ENCODE measurements around the gene MSL1. TPM values are rescaled to one million over a fixed set of nuclear protein-coding genes. Genes with fewer than 3 reads are reported as not detected.

Gene MSL1
- total RNA-seq, 1 experiment from 2014 or later, result 96.3 TPM

GRCh38 chr17:40129498-40129897 is 7.7 kb downstream of the MSL1 start:
- ATAC-seq (no peak), DNase-seq (ENCODE audit: low read depth, low spot score) (no peak)
- ChIA-PET POLR2A (no interaction called here), CTCF (no interaction called here)
- TSS peak; percentile 41 for BruUV-seq (replicated peaks)
- H3K4me1 ChIP-seq (ENCODE audit: control insufficient read depth, insufficient read depth, low read length), result peaks cover 9% of the 10 kb centered on the region
- intact Hi-C loops (cut with micrococcal nuclease; ENCODE audit: unreplicated experiment), result no loop called here
- H3K27me3 ChIP-seq (ENCODE audit: control insufficient read depth, insufficient read depth, low read length), result no peaks in the 10 kb centered on the region
- H3K27ac ChIP-seq (ENCODE audit: low read length), result no peak overlapping the region
- H3K9me3 ChIP-seq (ENCODE audit: control insufficient read depth, insufficient read depth, low read depth, low read length), result no peaks in the 10 kb centered on the region
- H3K36me3 ChIP-seq (ENCODE audit: control insufficient read depth, insufficient read depth, low read length), result peaks cover 48% of the 10 kb centered on the region
- in situ Hi-C loops (cut with HindIII; ENCODE audit: low pct_unique_long_range_greater_than_20kb, low sequenced_read_pairs), result no loop called here
- TF ChIP-seq POLR2AphosphoS5 (IDR thresholded peaks at IDR 0.05; ENCODE audit: low read depth, low read length), result peak; percentile 33; the same call in 1 of the 2 replicates
- no peak for TF ChIP-seq SIN3A (IDR thresholded peaks at IDR 0.05; ENCODE audit: borderline replicate concordance, insufficient read depth, low read depth, low read length)
- H3K4me3 ChIP-seq (ENCODE audit: low read depth in 2 of 2, low read length in 2 of 2), result no peak overlapping the region

- ATAC-seq, result no peak
- peaks cover 53% of the 10 kb centered on the region for H3K36me3 ChIP-seq (ENCODE audit: control insufficient read depth, insufficient read depth, low read length)
- no TSS peak for BruUV-seq (replicated peaks)
- H3K4me1 ChIP-seq (ENCODE audit: control insufficient read depth, insufficient read depth, low read length), result no peaks in the 10 kb centered on the region
- POLR2A ChIA-PET, result no interaction called here
- no peak overlapping the region for H3K27ac ChIP-seq (ENCODE audit: low read length)
- DNase-seq (ENCODE audit: low read depth, low spot score), result no peak
- no peaks in the 10 kb centered on the region for H3K27me3 ChIP-seq (ENCODE audit: control insufficient read depth, insufficient read depth, low read length)
- intact Hi-C loops (cut with micrococcal nuclease; ENCODE audit: unreplicated experiment) (no loop called here), in situ Hi-C loops (cut with HindIII; ENCODE audit: low pct_unique_long_range_greater_than_20kb, low sequenced_read_pairs) (no loop called here)
- CTCF ChIA-PET, result no interaction called here
- no peak; the same call in 1 of the 2 replicates for TF ChIP-seq POLR2AphosphoS5 (IDR thresholded peaks at IDR 0.05; ENCODE audit: low read depth, low read length)
- TF ChIP-seq REST (IDR thresholded peaks at IDR 0.05; ENCODE audit: insufficient read depth in 1 of 2, low read depth in 2 of 2, low read length in 1 of 2), result no peak
- no peak for TF ChIP-seq CTCF (IDR thresholded peaks at IDR 0.05)
- no peaks in the 10 kb centered on the region for H3K9me3 ChIP-seq (ENCODE audit: control insufficient read depth, insufficient read depth, low read depth, low read length)
- no peak overlapping the region for H3K4me3 ChIP-seq (ENCODE audit: low read depth in 2 of 2, low read length in 2 of 2)
Measured at GRCh38 chr17:40130352-40131042, 8.7 kb downstream of the MSL1 start.

- intact Hi-C loops (cut with micrococcal nuclease; ENCODE audit: unreplicated experiment), result no loop called here
Measured at GRCh38 chr17:40134184-40134583, 12.4 kb downstream of the MSL1 start.

More at GRCh38 chr17:40134184-40134583, 12.4 kb downstream of the MSL1 start:
- BruUV-seq (replicated peaks), result no TSS peak
- Histone ChIP-seq H3K27ac (ENCODE audit: low read length) (no peak overlapping the region), H3K36me3 (ENCODE audit: control insufficient read depth, insufficient read depth, low read length) (peaks cover 54% of the 10 kb centered on the region), H3K27me3 (ENCODE audit: control insufficient read depth, insufficient read depth, low read length) (no peaks in the 10 kb centered on the region), H3K9me3 (ENCODE audit: control insufficient read depth, insufficient read depth, low read depth, low read length) (no peaks in the 10 kb centered on the region), H3K4me3 (ENCODE audit: low read depth in 2 of 2, low read length in 2 of 2) (no peak overlapping the region), H3K4me1 (ENCODE audit: control insufficient read depth, insufficient read depth, low read length) (peaks cover 4% of the 10 kb centered on the region; the same call in 1 of the 2 replicates)
- DNase-seq (ENCODE audit: low read depth, low spot score) (no peak), ATAC-seq (no peak)
- POLR2A ChIA-PET, result no interaction called here
- in situ Hi-C loops (cut with HindIII; ENCODE audit: low pct_unique_long_range_greater_than_20kb, low sequenced_read_pairs), result no loop called here
- CTCF ChIA-PET, result interaction anchor here (1.2 kb wide), 1 partner anchor 21 kb away, joined by 3 read pairs; no protein-coding TSS in a partner anchor
- TF ChIP-seq TCF7L2 (IDR thresholded peaks at IDR 0.05; ENCODE audit: low read depth, low read length) (no peak), SIN3A (IDR thresholded peaks at IDR 0.05; ENCODE audit: borderline replicate concordance, insufficient read depth, low read depth, low read length) (no peak), REST (IDR thresholded peaks at IDR 0.05; ENCODE audit: insufficient read depth in 1 of 2, low read depth in 2 of 2, low read length in 1 of 2) (no peak), CTCF (IDR thresholded peaks at IDR 0.05) (no peak), POLR2AphosphoS5 (IDR thresholded peaks at IDR 0.05; ENCODE audit: low read depth, low read length) (no peak)

Data from Panc1 (cell line).